Measurements from ENCODE around the gene LRRC58.

- TF ChIP-seq POLR2A (IDR thresholded peaks at IDR 0.05), result no peak
- TF ChIP-seq, protein P1, sequence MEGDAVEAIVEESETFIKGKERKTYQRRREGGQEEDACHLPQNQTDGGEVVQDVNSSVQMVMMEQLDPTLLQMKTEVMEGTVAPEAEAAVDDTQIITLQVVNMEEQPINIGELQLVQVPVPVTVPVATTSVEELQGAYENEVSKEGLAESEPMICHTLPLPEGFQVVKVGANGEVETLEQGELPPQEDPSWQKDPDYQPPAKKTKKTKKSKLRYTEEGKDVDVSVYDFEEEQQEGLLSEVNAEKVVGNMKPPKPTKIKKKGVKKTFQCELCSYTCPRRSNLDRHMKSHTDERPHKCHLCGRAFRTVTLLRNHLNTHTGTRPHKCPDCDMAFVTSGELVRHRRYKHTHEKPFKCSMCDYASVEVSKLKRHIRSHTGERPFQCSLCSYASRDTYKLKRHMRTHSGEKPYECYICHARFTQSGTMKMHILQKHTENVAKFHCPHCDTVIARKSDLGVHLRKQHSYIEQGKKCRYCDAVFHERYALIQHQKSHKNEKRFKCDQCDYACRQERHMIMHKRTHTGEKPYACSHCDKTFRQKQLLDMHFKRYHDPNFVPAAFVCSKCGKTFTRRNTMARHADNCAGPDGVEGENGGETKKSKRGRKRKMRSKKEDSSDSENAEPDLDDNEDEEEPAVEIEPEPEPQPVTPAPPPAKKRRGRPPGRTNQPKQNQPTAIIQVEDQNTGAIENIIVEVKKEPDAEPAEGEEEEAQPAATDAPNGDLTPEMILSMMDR (IDR thresholded peaks at IDR 0.05), result no peak
- no peak for TF ChIP-seq POLR2AphosphoS5 (IDR thresholded peaks at IDR 0.05)
These were observed 42.4 kb downstream of the LRRC58 start for GRCh38 chr3:120306519-120307455.

Data from stomach (tissue), 4 donors.